GM21619 (cell line): ENCODE data around the gene ZNF418.
A peak's percentile ranks its signal among the peaks of the same experiment; 100 is the strongest.
"Not testable (repeated sequence)": the region's sequence is repeated elsewhere in the genome, so short reads cannot be mapped to it uniquely, and the experiment has no call there.

Experiments
- ATAC-seq: cut with Tn5 transposase; IDR thresholded peaks from one replicate; pipeline ENCODE4 v1.9.1; 2021; ENCODE audit not compliant: unreplicated experiment

The ZNF418 gene

DNA sequence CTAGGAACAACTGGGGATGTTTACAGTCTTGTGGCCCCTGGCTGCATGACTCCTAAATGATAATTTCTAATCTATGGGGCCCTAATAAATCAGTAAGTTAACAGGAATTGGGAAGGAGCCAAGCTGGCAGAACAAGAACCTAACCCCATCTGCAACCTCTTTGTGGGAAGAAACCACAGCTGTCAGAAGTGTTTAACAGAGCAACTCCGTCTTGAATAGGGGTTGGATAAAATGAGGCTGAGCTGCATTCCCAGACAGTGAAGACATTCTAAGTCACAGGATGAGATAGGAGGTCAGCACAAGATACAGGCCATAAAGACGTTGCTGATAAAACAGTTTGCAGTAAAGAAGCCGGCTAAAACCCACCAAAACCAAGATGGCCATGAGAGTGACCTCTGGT lies 44.5 kb downstream of the ZNF418 start:
- not testable (repeated sequence) for ATAC-seq

DNA sequence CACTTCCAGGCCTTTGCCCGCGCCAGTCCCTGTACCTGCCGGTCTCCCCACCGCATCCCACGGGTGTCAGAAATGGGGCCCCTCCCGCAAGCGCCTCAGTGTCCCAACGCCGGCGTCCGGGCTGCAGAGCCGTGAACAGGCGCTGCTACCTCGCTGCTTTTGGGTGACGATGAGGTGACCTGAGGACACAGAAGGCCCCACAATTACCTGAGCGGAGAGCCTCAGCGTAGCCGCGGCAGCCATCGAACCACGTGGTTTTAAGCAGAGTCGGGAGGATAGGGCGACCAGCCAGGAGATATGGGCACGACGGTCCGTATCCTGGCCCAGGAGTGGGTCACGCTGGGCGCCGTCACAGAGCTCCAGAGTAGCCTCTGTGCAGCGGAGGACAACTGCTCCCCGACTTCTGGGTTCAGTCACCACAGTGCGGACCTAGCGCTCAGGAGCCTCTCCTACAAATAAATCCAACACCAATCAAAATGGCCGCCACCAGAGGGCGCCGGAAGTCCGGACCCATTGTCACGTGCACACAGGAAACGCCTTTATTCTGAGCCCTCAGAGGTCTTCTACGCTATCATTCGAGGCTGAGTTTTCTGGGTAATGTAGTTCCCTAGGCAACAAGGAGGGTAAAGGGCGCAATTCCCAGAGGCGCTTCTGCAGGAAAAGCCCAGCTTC lies 46.5 kb downstream of the ZNF418 start, which contains the start of gene ZNF814:
TSS of gene ZNF814 (minus strand) at position 478 of the 672 bp plus-strand sequence. CDS start at position 243, 235 bp downstream.
- ATAC-seq, result peak; percentile 62

DNA sequence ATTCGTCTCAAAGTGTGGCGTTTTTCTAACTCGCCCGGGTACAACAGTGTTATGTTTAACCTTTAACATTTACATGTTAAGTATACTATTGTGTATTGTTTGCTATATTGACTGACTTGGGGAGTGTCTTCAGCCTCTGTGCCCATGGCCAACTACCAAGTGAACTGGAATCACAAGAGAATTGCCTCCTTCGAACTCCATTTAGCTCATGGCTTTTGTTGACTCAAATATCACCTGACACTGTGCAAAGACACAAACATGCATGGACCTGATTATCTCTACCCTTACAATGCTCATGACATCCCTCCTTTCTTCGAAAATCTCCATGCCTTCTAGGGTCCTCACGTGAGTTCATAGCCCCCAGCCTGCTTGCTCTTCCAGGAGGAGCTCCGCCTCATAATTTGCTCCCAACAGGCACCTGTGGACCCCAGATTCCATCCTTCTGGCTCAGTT lies 47.1 kb downstream of the ZNF418 start:
- ATAC-seq, result no peak

DNA sequence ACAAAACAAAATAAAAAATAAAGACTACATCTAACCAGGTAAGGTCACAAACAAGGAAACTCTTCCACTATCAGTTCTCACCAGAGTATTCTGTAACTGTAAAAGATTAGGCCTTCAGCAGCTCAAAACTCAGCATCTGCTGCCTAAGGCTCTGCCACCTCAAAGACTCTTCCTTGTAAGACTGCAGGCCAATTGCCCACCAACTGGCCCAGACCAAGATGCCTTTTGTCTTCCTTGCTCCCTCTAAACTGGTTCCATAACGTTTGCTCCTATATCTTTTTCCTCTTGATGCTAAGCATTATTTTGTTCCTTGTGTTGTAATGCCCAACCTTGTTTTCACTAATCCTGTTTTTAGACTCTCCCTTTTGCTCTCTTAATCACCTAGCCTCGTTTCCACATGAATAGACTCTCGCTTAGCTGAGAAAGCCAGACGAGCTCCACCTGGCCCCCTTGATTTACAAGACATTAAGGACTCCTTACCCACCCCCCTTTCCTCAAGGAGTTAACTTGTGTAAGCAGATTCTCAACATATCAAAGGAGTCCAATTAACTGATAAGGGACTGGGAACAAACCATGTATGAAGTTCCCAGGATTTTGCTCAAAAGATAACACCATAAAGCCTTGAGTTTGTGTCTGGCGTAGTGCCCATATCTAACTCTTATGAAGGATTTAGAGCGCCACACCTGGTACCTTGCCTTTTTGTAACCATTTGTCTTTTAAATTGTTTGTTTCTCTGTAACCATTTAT lies 47.8 kb downstream of the ZNF418 start:
- no peak for ATAC-seq

DNA sequence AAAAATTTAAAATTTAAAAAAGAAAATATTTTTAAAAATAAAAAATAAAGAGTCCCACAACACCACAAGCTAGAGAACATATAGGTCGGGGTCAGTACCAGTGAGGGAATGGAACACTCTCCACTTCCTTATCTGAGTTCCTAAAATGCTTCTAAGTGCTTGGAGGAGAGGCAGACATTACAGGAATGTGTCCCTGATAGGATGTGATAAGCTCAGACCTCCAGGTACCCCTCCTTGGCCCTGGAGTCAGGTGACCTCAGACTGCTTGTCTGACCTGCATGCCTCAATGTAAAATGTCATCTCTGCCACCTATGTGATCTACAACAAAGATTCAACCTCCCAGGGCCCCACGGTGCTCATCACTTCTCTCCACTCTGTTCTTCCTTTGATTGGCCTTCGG lies 49.2 kb downstream of the ZNF418 start:
- no peak for ATAC-seq

DNA sequence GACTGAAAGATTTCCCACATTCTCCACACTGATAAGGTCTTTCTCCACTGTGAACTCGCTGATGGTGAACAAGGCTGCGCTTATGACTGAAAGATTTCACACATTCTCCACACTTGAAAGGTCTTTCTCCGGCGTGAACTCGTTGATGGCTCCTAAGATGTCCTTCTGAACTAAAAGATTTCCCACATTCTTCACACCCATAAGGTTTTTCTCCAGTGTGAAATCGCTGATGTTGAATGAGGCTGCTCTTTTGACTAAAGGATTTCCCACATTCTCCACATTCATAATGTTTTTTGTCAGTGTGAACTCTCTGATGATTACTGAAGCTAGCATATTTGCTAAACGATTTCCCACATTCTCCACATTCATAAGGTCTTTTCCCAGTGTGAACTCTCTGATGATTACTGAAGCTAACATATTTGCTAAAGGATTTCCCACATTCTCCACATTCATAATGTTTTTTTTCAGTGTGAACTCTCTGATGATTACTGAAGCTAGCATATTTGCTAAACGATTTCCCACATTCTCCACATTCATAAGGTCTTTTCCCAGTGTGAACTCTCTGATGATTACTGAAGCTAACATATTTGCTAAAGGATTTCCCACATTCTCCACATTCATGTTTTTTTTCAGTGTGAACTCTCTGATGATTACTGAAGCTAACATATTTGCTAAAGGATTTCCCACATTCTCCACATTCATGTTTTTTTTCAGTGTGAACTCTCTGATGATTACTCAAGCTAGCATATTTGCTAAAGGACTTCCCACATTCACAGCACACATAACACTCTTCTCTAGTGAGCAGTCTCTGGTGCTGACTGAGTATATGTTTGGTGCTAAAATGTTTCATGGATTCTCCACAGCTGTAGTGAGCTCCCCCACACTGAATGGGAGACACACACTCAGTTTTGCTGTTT lies 61.1 kb downstream of the ZNF418 start:
- ATAC-seq, result not testable (repeated sequence)

DNA sequence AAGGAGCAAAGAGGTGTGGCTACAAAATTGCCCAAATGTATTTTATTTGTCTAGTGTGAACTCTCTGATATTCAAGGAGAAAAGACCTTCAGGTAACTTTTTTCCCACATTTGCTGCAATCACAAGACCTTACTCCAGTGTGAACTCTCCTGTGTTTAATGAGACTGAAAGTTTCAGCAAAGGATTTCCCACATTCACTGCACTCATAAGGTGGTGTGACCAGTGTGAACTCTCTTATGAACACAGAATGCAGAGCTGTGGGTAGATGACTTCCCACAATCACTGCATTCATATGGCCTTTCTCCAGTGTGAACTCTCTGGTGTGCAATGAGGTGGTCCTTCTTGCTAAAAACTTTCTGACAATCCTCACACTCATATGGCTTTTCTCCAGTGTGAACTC lies 62.8 kb downstream of the ZNF418 start:
- no peak for ATAC-seq
